ENCODE results near the gene ABCA8. TPM values are rescaled to one million over a fixed set of nuclear protein-coding genes. Genes with fewer than 3 reads are reported as not detected.
"Not testable (repeated sequence)": the region's sequence is repeated elsewhere in the genome, so short reads cannot be mapped to it uniquely, and the experiment has no call there.

Gene ABCA8
- total RNA-seq, 1 experiment from 2014 or later = not detected

DNA sequence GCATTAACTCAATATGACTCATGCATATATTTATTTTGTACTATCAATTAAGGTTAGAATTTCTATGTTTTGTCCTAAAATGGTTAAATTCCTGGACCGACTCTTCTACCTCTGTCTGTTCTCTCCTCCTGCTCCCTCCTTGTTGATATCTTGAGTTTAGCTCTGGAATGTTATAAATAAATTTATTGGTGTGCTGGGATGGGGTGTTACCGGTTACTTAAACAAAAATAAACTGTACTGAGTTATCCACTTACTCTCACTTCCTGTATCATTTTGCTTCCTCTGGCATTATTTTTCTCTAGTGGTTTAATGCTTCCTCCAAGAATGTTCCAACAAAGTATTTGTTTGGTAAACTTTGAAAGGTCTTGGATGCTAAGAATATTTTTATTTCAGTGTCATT lies 120.1 kb downstream of the ABCA8 start:
- Histone ChIP-seq H3K79me2 (ENCODE audit: low read length) (no peaks in the 10 kb centered on the region), H4K20me1 (ENCODE audit: insufficient read depth, low read depth, low read length) (no peaks in the 10 kb centered on the region), H3K27ac (ENCODE audit: low read length) (no peak overlapping the region), H3K27me3 (ENCODE audit: low read length) (no peaks in the 10 kb centered on the region), H3K4me2 (ENCODE audit: low read depth, low read length, poor library complexity, severe bottlenecking) (no peak overlapping the region), H3K9me3 (ENCODE audit: low read length) (no peaks in the 10 kb centered on the region), H3K36me3 (ENCODE audit: insufficient read depth, low read length) (no peaks in the 10 kb centered on the region), H3K4me3 (ENCODE audit: low read length) (no peak overlapping the region), H3K9ac (ENCODE audit: low read length) (no peak overlapping the region), H3K9me2 (replicated peaks; ENCODE audit: insufficient read depth, low read length) (no peaks in the 10 kb centered on the region), H2AFZ (ENCODE audit: low read length) (no peak overlapping the region), H3K4me1 (ENCODE audit: low read length) (no peaks in the 10 kb centered on the region)
- no peak for DNase-seq

DNA sequence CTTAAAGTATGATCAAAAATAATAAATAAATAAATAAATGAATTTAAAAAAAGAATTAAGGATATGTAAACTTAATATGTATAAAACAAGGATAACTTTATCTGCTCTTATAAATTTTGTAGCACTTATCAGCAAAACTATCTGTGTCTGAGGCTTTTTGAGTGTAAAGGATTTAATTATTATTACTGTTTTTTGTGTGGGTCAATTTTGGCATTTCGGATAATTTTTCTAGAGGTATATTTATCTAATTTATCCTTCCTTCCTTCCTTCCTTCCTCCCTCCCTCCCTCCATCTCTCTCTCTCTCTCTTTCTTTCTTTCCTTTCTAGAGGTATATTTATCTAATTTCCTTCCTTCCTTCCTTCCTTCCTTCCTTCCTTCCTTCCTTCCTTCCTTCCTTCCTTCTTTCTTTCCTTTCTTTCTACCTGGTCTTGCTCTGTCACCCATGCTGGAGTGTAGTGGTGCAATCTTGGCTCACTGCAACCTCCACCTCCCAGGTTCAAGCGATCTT lies 120.8 kb downstream of the ABCA8 start:
- no peaks in the 10 kb centered on the region for H3K4me1 ChIP-seq (ENCODE audit: low read length)
- H3K9me3 ChIP-seq (ENCODE audit: low read length) = no peaks in the 10 kb centered on the region
- H3K36me3 ChIP-seq (ENCODE audit: insufficient read depth, low read length) = no peaks in the 10 kb centered on the region
- no peaks in the 10 kb centered on the region for H3K79me2 ChIP-seq (ENCODE audit: low read length)
- no peaks in the 10 kb centered on the region for H3K9me2 ChIP-seq (replicated peaks; ENCODE audit: insufficient read depth, low read length)
- H2AFZ ChIP-seq (ENCODE audit: low read length) = no peak overlapping the region
- no peak for DNase-seq
- H3K9ac ChIP-seq (ENCODE audit: low read length) = no peak overlapping the region
- H3K27ac ChIP-seq (ENCODE audit: low read length) = no peak overlapping the region
- no peaks in the 10 kb centered on the region for H4K20me1 ChIP-seq (ENCODE audit: insufficient read depth, low read depth, low read length)
- H3K4me2 ChIP-seq (ENCODE audit: low read depth, low read length, poor library complexity, severe bottlenecking) = no peak overlapping the region
- H3K27me3 ChIP-seq (ENCODE audit: low read length) = no peaks in the 10 kb centered on the region
- no peak overlapping the region for H3K4me3 ChIP-seq (ENCODE audit: low read length)

GRCh38 chr17:68832109-68832802 lies 122.9 kb downstream of the ABCA8 start:
- Histone ChIP-seq H2AFZ (ENCODE audit: low read length) (no peak overlapping the region), H3K9ac (ENCODE audit: low read length) (no peak overlapping the region), H3K27ac (ENCODE audit: low read length) (no peak overlapping the region), H3K36me3 (ENCODE audit: insufficient read depth, low read length) (no peaks in the 10 kb centered on the region), H3K9me3 (ENCODE audit: low read length) (no peaks in the 10 kb centered on the region), H3K27me3 (ENCODE audit: low read length) (no peaks in the 10 kb centered on the region), H3K4me2 (ENCODE audit: low read depth, low read length, poor library complexity, severe bottlenecking) (no peak overlapping the region), H3K4me1 (ENCODE audit: low read length) (no peaks in the 10 kb centered on the region), H3K9me2 (replicated peaks; ENCODE audit: insufficient read depth, low read length) (no peaks in the 10 kb centered on the region), H4K20me1 (ENCODE audit: insufficient read depth, low read depth, low read length) (no peaks in the 10 kb centered on the region), H3K4me3 (ENCODE audit: low read length) (no peak overlapping the region), H3K79me2 (ENCODE audit: low read length) (no peaks in the 10 kb centered on the region)
- no peak for DNase-seq

- no peaks in the 10 kb centered on the region for H3K79me2 ChIP-seq (ENCODE audit: low read length)
- no peak overlapping the region for H2AFZ ChIP-seq (ENCODE audit: low read length)
These were observed 124.0 kb downstream of the ABCA8 start for GRCh38 chr17:68831170-68831569.

GRCh38 chr17:68830313-68830712 lies 124.9 kb downstream of the ABCA8 start:
- no peaks in the 10 kb centered on the region for H3K79me2 ChIP-seq (ENCODE audit: low read length)
- H2AFZ ChIP-seq (ENCODE audit: low read length) = no peak overlapping the region
- H3K4me3 ChIP-seq (ENCODE audit: low read length) = no peak overlapping the region
- no peaks in the 10 kb centered on the region for H4K20me1 ChIP-seq (ENCODE audit: insufficient read depth, low read depth, low read length)
- H3K27ac ChIP-seq (ENCODE audit: low read length) = no peak overlapping the region
- H3K36me3 ChIP-seq (ENCODE audit: insufficient read depth, low read length) = no peaks in the 10 kb centered on the region
- no peaks in the 10 kb centered on the region for H3K9me3 ChIP-seq (ENCODE audit: low read length)
- no peaks in the 10 kb centered on the region for H3K9me2 ChIP-seq (replicated peaks; ENCODE audit: insufficient read depth, low read length)
- H3K9ac ChIP-seq (ENCODE audit: low read length) = no peak overlapping the region
- H3K27me3 ChIP-seq (ENCODE audit: low read length) = no peaks in the 10 kb centered on the region
- H3K4me1 ChIP-seq (ENCODE audit: low read length) = no peaks in the 10 kb centered on the region
- H3K4me2 ChIP-seq (ENCODE audit: low read depth, low read length, poor library complexity, severe bottlenecking) = no peak overlapping the region
- no peak for DNase-seq

More at GRCh38 chr17:68831170-68831569, 124.0 kb downstream of the ABCA8 start:
- no peaks in the 10 kb centered on the region for H3K4me1 ChIP-seq (ENCODE audit: low read length)
- no peak overlapping the region for H3K27ac ChIP-seq (ENCODE audit: low read length)
- no peaks in the 10 kb centered on the region for H4K20me1 ChIP-seq (ENCODE audit: insufficient read depth, low read depth, low read length)
- no peak for DNase-seq
- H3K4me2 ChIP-seq (ENCODE audit: low read depth, low read length, poor library complexity, severe bottlenecking) = no peak overlapping the region
- H3K9ac ChIP-seq (ENCODE audit: low read length) = no peak overlapping the region
- H3K9me3 ChIP-seq (ENCODE audit: low read length) = no peaks in the 10 kb centered on the region
- no peaks in the 10 kb centered on the region for H3K36me3 ChIP-seq (ENCODE audit: insufficient read depth, low read length)
- no peak overlapping the region for H3K4me3 ChIP-seq (ENCODE audit: low read length)
- H3K27me3 ChIP-seq (ENCODE audit: low read length) = no peaks in the 10 kb centered on the region
- H3K9me2 ChIP-seq (replicated peaks; ENCODE audit: insufficient read depth, low read length) = no peaks in the 10 kb centered on the region

DNA sequence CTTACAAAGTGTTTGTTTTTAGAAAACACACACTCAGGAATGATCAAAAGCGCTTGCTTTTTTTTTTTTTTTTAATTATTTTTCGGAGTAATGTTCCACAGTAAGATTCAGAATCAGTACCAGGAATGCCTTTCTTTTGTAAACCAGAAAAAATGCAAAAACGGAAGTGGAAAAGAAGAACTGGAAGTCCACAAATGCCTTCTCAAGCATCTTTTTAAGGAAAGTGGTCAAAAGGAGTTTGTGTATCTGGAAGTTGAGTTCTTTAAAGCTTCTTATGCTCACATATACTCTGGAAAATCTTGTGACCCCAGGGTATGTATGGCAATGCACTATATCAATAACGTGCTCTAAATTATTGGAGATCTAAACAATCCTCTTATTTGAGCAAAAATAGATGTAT lies 126.0 kb downstream of the ABCA8 start:
- no peak for DNase-seq
- Histone ChIP-seq H3K27ac (ENCODE audit: low read length) (no peak overlapping the region), H3K27me3 (ENCODE audit: low read length) (no peaks in the 10 kb centered on the region), H3K4me2 (ENCODE audit: low read depth, low read length, poor library complexity, severe bottlenecking) (no peak overlapping the region), H3K4me1 (ENCODE audit: low read length) (no peaks in the 10 kb centered on the region), H4K20me1 (ENCODE audit: insufficient read depth, low read depth, low read length) (no peaks in the 10 kb centered on the region), H3K36me3 (ENCODE audit: insufficient read depth, low read length) (no peaks in the 10 kb centered on the region), H2AFZ (ENCODE audit: low read length) (no peak overlapping the region), H3K9me3 (ENCODE audit: low read length) (no peaks in the 10 kb centered on the region), H3K4me3 (ENCODE audit: low read length) (no peak overlapping the region), H3K79me2 (ENCODE audit: low read length) (no peaks in the 10 kb centered on the region), H3K9me2 (replicated peaks; ENCODE audit: insufficient read depth, low read length) (no peaks in the 10 kb centered on the region), H3K9ac (ENCODE audit: low read length) (no peak overlapping the region)

GRCh38 chr17:68824707-68825106 lies 130.5 kb downstream of the ABCA8 start:
- Histone ChIP-seq H3K4me2 (ENCODE audit: low read depth, low read length, poor library complexity, severe bottlenecking) (no peak overlapping the region), H3K36me3 (ENCODE audit: insufficient read depth, low read length) (no peaks in the 10 kb centered on the region), H3K9me3 (ENCODE audit: low read length) (no peaks in the 10 kb centered on the region), H3K27me3 (ENCODE audit: low read length) (no peaks in the 10 kb centered on the region), H3K27ac (ENCODE audit: low read length) (no peak overlapping the region), H3K4me1 (ENCODE audit: low read length) (no peaks in the 10 kb centered on the region), H3K9me2 (replicated peaks; ENCODE audit: insufficient read depth, low read length) (no peaks in the 10 kb centered on the region), H4K20me1 (ENCODE audit: insufficient read depth, low read depth, low read length) (no peaks in the 10 kb centered on the region), H2AFZ (ENCODE audit: low read length) (no peak overlapping the region), H3K9ac (ENCODE audit: low read length) (no peak overlapping the region), H3K79me2 (ENCODE audit: low read length) (no peaks in the 10 kb centered on the region), H3K4me3 (ENCODE audit: low read length) (no peak overlapping the region)
- no peak for DNase-seq

GRCh38 chr17:68824185-68824584 lies 131.0 kb downstream of the ABCA8 start:
- H3K79me2 ChIP-seq (ENCODE audit: low read length); H4K20me1 ChIP-seq (ENCODE audit: insufficient read depth, low read depth, low read length); H3K9me3 ChIP-seq (ENCODE audit: low read length); H3K27ac ChIP-seq (ENCODE audit: low read length); H3K27me3 ChIP-seq (ENCODE audit: low read length); H3K9me2 ChIP-seq (replicated peaks; ENCODE audit: insufficient read depth, low read length); H3K9ac ChIP-seq (ENCODE audit: low read length); H3K4me2 ChIP-seq (ENCODE audit: low read depth, low read length, poor library complexity, severe bottlenecking); H2AFZ ChIP-seq (ENCODE audit: low read length); DNase-seq; H3K36me3 ChIP-seq (ENCODE audit: insufficient read depth, low read length); H3K4me1 ChIP-seq (ENCODE audit: low read length); H3K4me3 ChIP-seq (ENCODE audit: low read length): not testable (repeated sequence)
